GM15510 (cell line): ENCODE data around the gene ACTR8.

ENCODE experiments used
- POLR2A ChIP-seq: IDR thresholded peaks from 3 replicates; pipeline ENCODE4 v1.6.1; 2011; ENCODE audit warnings: borderline replicate concordance; ENCODE audit not compliant: insufficient read length; ENCODE audit errors: extremely low read depth

The ACTR8 gene

DNA sequence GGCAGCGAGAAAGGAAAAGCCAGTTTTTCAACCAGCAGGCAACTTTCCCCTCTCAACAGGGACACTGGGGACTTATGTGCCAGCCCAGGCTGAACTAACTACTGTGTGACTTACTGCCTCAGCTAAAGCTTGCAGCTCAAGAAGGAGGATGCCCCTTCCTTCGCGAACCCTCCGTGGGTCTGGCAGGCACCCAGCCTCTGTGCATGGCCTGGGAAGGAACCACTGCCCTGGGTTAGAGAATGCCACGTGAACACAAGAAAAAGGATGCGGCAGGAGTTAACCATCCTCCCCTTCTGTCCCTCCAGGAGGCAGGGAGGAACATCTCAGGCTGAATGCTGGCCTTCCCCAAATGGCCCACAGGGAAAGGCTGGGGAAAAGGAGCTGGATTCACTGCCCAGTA lies 64.7 kb downstream of the ACTR8 start:
- TF ChIP-seq POLR2A = no peak
